ENCODE results near the gene CNOT1. TPM values are rescaled to one million over a fixed set of nuclear protein-coding genes. Genes with fewer than 3 reads are reported as not detected.

The CNOT1 gene
- total RNA-seq, 1 experiment from 2014 or later, result 230 TPM

- ChIA-PET POLR2A (interaction anchor here (0.8 to 1.3 kb wide), 5 partner anchors 9 to 371 kb away, joined by 3 to 6 read pairs (median 4); partner anchors contain the start of gene CFAP20), CTCF (interaction anchor here (0.6 to 1.9 kb wide), 11 partner anchors 9 to 256 kb away, joined by 3 to 13 read pairs (median 4); no protein-coding TSS in a partner anchor), RAD21 (ENCODE audit: low non-redundant PET in 1 of 2, low total read pairs in 2 of 2, uncharacterized antibody in 2 of 2, unreplicated experiment in 2 of 2) (no interaction called here)
- no peaks in the 10 kb centered on the region for H3K9me2 ChIP-seq (ENCODE audit: insufficient read depth)
- TSS peak; percentile 58 for BruUV-seq (replicated peaks)
- no peaks in the 10 kb centered on the region for H3K27me3 ChIP-seq (ENCODE audit: insufficient read depth, low read length)
- no peaks in the 10 kb centered on the region for H3K79me2 ChIP-seq (ENCODE audit: insufficient read depth, low read length)
- H4K20me1 ChIP-seq (ENCODE audit: insufficient read depth), result no peaks in the 10 kb centered on the region
- H3K9ac ChIP-seq (ENCODE audit: low read length), result peak overlapping the region; percentile 56
- H3K4me3 ChIP-seq (replicated peaks in 1 of 2; ENCODE audit: low read depth in 1 of 2, low read length in 2 of 2), result peak overlapping the region; percentile 57 to 60
- H3K9me3 ChIP-seq (ENCODE audit: control insufficient read depth in 1 of 2, insufficient read depth in 1 of 2, low read depth in 1 of 2, low read length in 2 of 2), result no peaks in the 10 kb centered on the region
- H3K36me3 ChIP-seq (ENCODE audit: control insufficient read depth in 1 of 2, insufficient read depth in 2 of 2, low read length in 2 of 2), result no peaks in the 10 kb centered on the region
- TF ChIP-seq ATF3 (IDR thresholded peaks at IDR 0.05), result no peak
- no peak for TF ChIP-seq FOSL1 (IDR thresholded peaks at IDR 0.05; ENCODE audit: low read depth)
- no peak for TF ChIP-seq EGR1 (IDR thresholded peaks at IDR 0.05; ENCODE audit: low read depth)
- no peak for TF ChIP-seq POLR2AphosphoS5 (IDR thresholded peaks at IDR 0.05; ENCODE audit: low read depth, low read length)
- TF ChIP-seq SRF (IDR thresholded peaks at IDR 0.05; ENCODE audit: low read depth), result no peak
- no peak for TF ChIP-seq MAX (IDR thresholded peaks at IDR 0.05)
- no peak for TF ChIP-seq ZFX (IDR thresholded peaks at IDR 0.05)
- TF ChIP-seq CEBPB (IDR thresholded peaks at IDR 0.05; ENCODE audit: low read depth), result no peak
- peak overlapping the region; percentile 84 for H3K4me2 ChIP-seq (ENCODE audit: low read length)
- intact Hi-C loops (cut with micrococcal nuclease), result no loop called here
- no peak overlapping the region for H2AFZ ChIP-seq (ENCODE audit: low read depth, low read length, poor library complexity, severe bottlenecking)
- DNase-seq (ENCODE audit: low read depth, low spot score), result no peak
- peak; percentile 23 for ATAC-seq
- peak overlapping the region; percentile 7; the same call in 1 of the 2 replicates for H3K27ac ChIP-seq (ENCODE audit: low read depth, low read length)
- peaks cover 4 to 32% of the 10 kb centered on the region in 2 experiments; a peak in 3 of 4 replicates for H3K4me1 ChIP-seq (ENCODE audit: control insufficient read depth in 1 of 2, insufficient read depth in 2 of 2, low read length in 2 of 2)
Observed at GRCh38 chr16:58500430-58501241, 129.0 kb downstream of the CNOT1 start.

All from HCT116 (cell line).